PC-3 (cell line): ENCODE data around the gene PRELID1.

ENCODE experiments used
- EZH2phosphoT487 ChIP-seq: fragments of 300-600 bp; sonication (generic); IDR thresholded peaks from 2 replicates; pipeline ENCODE4 v1.6.1; 2018; ENCODE audit warnings: mild to moderate bottlenecking, antibody characterized with exemption, low read length, borderline replicate concordance
- TF ChIP-seq, protein P1 (sequence below): fragments of 300-600 bp; sonication (generic); conservative IDR thresholded peaks from 2 replicates; pipeline ENCODE4 v1.5.1; 2017; ENCODE audit warnings: antibody characterized with exemption, low read depth, mild to moderate bottlenecking, low read length

DNA sequence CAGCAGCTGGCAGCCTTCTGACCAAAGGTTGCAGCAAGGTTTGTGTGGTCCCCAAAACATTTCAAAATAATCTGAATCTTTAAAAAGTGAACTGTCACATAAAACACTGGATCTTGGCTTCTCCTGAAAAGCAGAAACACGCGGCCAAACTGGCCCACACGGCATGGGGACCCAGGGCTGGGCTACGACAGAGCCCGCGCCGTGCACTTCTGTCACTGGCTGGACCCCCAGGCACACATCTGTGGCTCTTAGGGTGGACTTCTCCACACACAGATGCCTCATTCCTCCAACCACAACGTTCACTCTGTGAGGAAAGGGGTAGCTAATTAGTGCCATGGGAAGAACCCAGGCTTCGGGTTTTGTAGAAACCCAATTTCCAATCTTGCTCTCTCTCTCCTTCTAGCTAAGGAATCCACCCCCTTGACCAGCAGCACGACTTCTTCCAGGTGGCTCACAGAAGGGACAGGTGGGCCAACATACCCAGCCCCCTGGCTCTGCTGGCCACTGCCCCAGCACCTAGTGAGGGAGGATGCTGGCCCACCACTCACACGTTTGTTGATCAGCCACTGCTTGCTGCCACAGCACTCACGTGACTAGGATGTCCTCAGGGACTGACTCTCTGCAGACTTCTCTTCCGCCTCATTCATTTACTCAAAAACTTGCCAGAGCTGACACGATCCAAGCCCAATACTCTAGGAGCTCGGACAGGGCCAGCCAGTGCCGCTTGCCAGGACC is 30.0 kb downstream of the PRELID1 start:
- TF ChIP-seq, protein P1, sequence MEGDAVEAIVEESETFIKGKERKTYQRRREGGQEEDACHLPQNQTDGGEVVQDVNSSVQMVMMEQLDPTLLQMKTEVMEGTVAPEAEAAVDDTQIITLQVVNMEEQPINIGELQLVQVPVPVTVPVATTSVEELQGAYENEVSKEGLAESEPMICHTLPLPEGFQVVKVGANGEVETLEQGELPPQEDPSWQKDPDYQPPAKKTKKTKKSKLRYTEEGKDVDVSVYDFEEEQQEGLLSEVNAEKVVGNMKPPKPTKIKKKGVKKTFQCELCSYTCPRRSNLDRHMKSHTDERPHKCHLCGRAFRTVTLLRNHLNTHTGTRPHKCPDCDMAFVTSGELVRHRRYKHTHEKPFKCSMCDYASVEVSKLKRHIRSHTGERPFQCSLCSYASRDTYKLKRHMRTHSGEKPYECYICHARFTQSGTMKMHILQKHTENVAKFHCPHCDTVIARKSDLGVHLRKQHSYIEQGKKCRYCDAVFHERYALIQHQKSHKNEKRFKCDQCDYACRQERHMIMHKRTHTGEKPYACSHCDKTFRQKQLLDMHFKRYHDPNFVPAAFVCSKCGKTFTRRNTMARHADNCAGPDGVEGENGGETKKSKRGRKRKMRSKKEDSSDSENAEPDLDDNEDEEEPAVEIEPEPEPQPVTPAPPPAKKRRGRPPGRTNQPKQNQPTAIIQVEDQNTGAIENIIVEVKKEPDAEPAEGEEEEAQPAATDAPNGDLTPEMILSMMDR = no peak
- no peak for TF ChIP-seq EZH2phosphoT487
